NCI-H1930 (cell line): ENCODE measurements around the gene QRICH1.

Experiments
- DNase-seq, 2 experiments: peaks; one replicate each; lab custom pipeline; 2025; lab: John Stamatoyannopoulos, UW

Gene QRICH1, protein sequence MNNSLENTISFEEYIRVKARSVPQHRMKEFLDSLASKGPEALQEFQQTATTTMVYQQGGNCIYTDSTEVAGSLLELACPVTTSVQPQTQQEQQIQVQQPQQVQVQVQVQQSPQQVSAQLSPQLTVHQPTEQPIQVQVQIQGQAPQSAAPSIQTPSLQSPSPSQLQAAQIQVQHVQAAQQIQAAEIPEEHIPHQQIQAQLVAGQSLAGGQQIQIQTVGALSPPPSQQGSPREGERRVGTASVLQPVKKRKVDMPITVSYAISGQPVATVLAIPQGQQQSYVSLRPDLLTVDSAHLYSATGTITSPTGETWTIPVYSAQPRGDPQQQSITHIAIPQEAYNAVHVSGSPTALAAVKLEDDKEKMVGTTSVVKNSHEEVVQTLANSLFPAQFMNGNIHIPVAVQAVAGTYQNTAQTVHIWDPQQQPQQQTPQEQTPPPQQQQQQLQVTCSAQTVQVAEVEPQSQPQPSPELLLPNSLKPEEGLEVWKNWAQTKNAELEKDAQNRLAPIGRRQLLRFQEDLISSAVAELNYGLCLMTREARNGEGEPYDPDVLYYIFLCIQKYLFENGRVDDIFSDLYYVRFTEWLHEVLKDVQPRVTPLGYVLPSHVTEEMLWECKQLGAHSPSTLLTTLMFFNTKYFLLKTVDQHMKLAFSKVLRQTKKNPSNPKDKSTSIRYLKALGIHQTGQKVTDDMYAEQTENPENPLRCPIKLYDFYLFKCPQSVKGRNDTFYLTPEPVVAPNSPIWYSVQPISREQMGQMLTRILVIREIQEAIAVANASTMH

GRCh38 chr3:49093853-49094767 is at the start of gene QRICH1:
TSS of gene QRICH1 (minus strand) at chr3:49094071. CDS start at chr3:49077017, 17,054 bp downstream.
- DNase-seq, result peak; percentile 92 to 95

GRCh38 chr3:49140080-49140479 is 46.2 kb upstream of the QRICH1 start:
- DNase-seq, result no peak

GRCh38 chr3:49135499-49135898 is 41.6 kb upstream of the QRICH1 start:
- DNase-seq, result no peak

DNA sequence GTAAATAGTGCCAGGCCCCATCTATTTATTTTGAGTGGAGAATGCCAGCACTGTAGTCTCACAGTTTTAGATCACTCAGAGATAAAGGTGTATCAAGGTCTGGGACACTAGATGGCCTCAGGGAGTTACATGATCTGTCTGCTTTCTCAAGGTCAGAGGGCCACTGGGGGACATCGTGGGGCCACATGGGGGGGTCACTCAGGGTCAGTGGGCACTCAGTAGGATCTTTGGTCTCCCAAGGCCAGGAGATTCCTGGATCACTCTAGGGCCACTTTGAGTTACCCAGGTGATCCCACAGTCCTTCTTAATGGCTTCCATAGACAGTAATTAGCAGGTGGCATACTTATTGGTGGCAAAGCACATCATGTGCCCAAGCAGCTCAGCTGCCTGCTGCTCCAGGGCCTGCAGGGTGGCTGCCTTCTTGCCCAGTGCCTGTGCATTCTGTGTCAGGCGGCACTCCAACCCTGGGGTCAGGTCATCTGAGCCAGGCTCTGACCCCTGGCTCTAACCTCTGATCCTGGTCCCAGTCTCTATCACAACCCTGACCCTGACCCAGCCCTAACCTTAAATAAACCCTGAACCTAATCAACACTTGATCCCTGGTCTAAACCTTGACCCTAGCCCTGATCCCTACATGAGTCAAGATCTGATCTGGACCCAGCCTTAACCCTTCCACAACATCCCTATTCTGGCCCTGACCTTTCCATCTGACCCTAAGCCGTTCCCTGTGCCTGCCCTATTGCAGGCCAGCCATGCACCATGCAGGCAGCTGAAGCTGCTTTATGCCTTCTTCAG is 40.8 kb upstream of the QRICH1 start:
- no peak for DNase-seq

DNA sequence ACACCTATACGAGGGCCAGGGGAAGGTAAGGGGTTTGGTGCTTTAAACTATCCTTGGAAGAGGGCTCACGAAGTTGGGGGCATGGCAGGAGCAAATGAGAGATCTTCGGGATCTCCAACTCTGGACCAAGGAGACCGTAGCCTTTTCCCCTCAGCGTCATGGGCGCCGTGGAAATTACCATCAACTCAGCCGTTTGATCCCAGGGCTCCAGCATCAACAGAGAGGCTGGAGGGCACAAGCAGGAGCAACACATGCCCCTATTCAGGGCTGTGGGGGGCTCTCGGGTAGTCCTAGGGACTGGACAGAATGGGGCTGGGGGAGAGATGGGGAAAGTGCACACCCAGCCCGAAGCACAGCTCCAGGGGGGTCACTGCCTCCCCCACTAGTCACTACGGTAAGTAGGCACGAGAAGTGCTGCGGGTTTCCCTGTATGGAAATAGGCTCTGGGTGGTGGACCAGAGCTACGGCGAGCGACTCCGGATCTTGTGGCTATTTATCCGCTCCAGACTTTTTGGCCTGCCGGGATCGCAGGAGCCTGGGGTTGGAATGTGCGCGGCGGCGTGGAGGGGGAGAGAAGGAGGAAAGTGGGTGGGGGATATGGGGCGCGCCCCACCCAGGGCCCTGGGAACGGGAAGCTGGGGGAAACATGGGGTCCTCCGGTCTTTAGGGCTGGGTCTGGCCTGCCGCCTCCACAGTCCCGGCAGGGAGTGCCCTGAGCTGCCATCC is 39.5 kb upstream of the QRICH1 start:
- DNase-seq, result peak; percentile 30 to 46

GRCh38 chr3:49132437-49133225 is 38.8 kb upstream of the QRICH1 start, which contains the start of gene LAMB2:
TSS of gene LAMB2 (minus strand) at chr3:49133050. CDS start at chr3:49132867, 183 bp downstream.
- peak; percentile 4 to 11 for DNase-seq

- DNase-seq, result no peak
Observed at GRCh38 chr3:49132073-49132436, 38.2 kb upstream of the QRICH1 start.

DNA sequence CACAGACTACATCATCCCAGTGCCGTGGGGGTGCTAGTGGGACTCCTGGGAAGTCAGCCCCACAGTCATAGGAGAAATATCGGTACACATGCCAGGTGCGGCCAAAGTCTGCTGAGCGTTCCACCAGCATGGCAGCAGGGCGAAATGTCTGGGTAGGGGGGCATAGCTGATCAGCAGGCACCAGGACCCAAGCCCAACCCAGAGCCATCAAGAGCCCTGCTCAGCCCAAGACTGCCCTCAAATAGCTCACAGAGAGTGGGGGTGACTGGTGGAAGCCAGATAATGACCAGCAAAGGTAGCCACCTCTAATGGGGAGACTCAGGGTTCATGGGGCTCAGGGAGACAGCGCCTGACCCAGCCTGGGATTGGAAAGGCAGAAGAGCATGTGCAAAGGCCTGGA is 37.7 kb upstream of the QRICH1 start:
- DNase-seq, result no peak

GRCh38 chr3:49131040-49131439 is 37.2 kb upstream of the QRICH1 start:
- DNase-seq, result no peak

GRCh38 chr3:49124991-49125670 is 31.3 kb upstream of the QRICH1 start:
- no peak for DNase-seq

DNA sequence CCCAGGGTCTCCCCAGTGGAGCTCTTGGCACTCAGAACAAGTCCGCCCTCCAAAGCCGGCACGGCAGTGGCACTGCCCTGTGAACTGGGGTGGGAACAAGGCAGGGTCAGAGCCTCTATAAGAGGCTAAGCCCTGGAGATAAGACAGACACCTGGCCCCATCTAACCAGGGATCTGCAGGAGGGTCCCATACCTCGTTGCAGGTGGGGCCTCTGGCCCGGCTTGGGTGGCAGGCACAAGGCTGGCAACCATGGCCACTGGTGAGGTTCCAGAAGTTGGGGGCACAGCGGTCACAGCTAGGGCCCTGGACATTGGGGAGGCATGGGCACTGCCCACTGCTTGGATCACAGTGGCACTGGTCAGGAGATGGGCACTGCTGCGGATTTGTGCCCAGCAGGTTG is 30.3 kb upstream of the QRICH1 start:
- no peak for DNase-seq

- no peak for DNase-seq
Observed at GRCh38 chr3:49123687-49124086, 29.8 kb upstream of the QRICH1 start.

- DNase-seq, result no peak
Observed at GRCh38 chr3:49122886-49123545, 29.1 kb upstream of the QRICH1 start.

GRCh38 chr3:49122451-49122850 is 28.6 kb upstream of the QRICH1 start:
- no peak for DNase-seq

DNA sequence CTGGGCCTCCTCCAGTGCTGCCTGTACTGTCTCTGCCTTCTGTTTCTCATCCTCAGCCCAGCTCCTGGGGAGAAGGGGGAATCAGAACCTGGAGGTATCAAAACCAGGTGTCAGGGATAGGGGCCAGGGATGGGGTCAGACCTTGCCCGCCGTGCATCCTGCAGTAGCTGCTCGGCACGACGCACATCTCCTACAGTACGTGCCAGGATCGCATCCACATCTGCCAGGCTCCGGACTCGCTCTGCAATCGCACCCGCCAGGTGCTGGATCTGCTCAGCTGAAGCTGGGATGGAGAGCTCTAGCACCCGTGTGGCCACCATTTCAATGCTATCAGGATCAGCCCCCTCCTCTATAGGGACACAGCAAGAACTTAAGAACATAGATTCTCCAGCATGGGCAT is 28.2 kb upstream of the QRICH1 start:
- no peak for DNase-seq

- no peak for DNase-seq
Observed at GRCh38 chr3:49121132-49121736, 27.4 kb upstream of the QRICH1 start.

- DNase-seq, result peak; percentile 69 to 84
Observed at GRCh38 chr3:49120438-49121131, 26.7 kb upstream of the QRICH1 start, which contains the start of gene USP19. TSS of gene USP19 (minus strand) at chr3:49120823. CDS start at chr3:49119145, 1,678 bp downstream.

- DNase-seq, result no peak
Observed at GRCh38 chr3:49120096-49120437, 26.2 kb upstream of the QRICH1 start.
